ENCODE data around the gene RBBP6.

RBBP6 gene

GRCh38 chr16:24577167-24577566 lies 37.8 kb downstream of the RBBP6 start:
- Histone ChIP-seq H3K4me3 (replicated peaks; ENCODE audit: insufficient read depth, low read length) (no peak overlapping the region), H3K27ac (replicated peaks) (no peak overlapping the region), H3K27me3 (ENCODE audit: insufficient read depth, poor library complexity, severe bottlenecking) (no peaks in the 10 kb centered on the region)
- TF ChIP-seq POLR2AphosphoS5 (IDR thresholded peaks at IDR 0.05; ENCODE audit: low read depth) (no peak), REST (IDR thresholded peaks at IDR 0.05; ENCODE audit: insufficient replicate concordance, low read depth) (no peak), GABPA (IDR thresholded peaks at IDR 0.05; ENCODE audit: low read depth) (no peak), CTCF (IDR thresholded peaks at IDR 0.05; ENCODE audit: insufficient read depth, low read length) (no peak), SPI1 (IDR thresholded peaks at IDR 0.05; ENCODE audit: borderline replicate concordance, low read depth) (no peak)
- DNase-seq (ENCODE audit: low read depth in 1 of 2, low spot score in 1 of 2) = no peak

- no peak overlapping the region for H3K27ac ChIP-seq (replicated peaks)
- TF ChIP-seq CTCF (IDR thresholded peaks at IDR 0.05; ENCODE audit: insufficient read depth, low read length) (no peak), REST (IDR thresholded peaks at IDR 0.05; ENCODE audit: insufficient replicate concordance, low read depth) (no peak), SPI1 (IDR thresholded peaks at IDR 0.05; ENCODE audit: borderline replicate concordance, low read depth) (no peak), GABPA (IDR thresholded peaks at IDR 0.05; ENCODE audit: low read depth) (no peak), POLR2AphosphoS5 (IDR thresholded peaks at IDR 0.05; ENCODE audit: low read depth) (no peak)
- no peak for DNase-seq (ENCODE audit: low read depth in 1 of 2, low spot score in 1 of 2)
- H3K27me3 ChIP-seq (ENCODE audit: insufficient read depth, poor library complexity, severe bottlenecking) = no peaks in the 10 kb centered on the region
- H3K4me3 ChIP-seq (replicated peaks; ENCODE audit: insufficient read depth, low read length) = no peak overlapping the region
These were observed 41.3 kb downstream of the RBBP6 start for GRCh38 chr16:24580665-24581064.

GRCh38 chr16:24583494-24583893 lies 44.1 kb downstream of the RBBP6 start:
- Histone ChIP-seq H3K4me3 (replicated peaks; ENCODE audit: insufficient read depth, low read length) (no peak overlapping the region), H3K27ac (replicated peaks) (no peak overlapping the region), H3K27me3 (ENCODE audit: insufficient read depth, poor library complexity, severe bottlenecking) (no peaks in the 10 kb centered on the region)
- TF ChIP-seq SPI1 (IDR thresholded peaks at IDR 0.05; ENCODE audit: borderline replicate concordance, low read depth) (no peak), REST (IDR thresholded peaks at IDR 0.05; ENCODE audit: insufficient replicate concordance, low read depth) (no peak), GABPA (IDR thresholded peaks at IDR 0.05; ENCODE audit: low read depth) (no peak), POLR2AphosphoS5 (IDR thresholded peaks at IDR 0.05; ENCODE audit: low read depth) (no peak), CTCF (IDR thresholded peaks at IDR 0.05; ENCODE audit: insufficient read depth, low read length) (no peak)
- no peak for DNase-seq (ENCODE audit: low read depth in 1 of 2, low spot score in 1 of 2)

Measured in HL-60 (cell line).